Lung microvascular endothelial cell (primary cell): ENCODE results near the gene UCP3. TPM values are rescaled to one million over a fixed set of nuclear protein-coding genes. Genes with fewer than 3 reads are reported as not detected.

Experiments used
- DNase-seq, 2 donors: peaks; one replicate each; pipeline versions ENCODE4 v3.0.0 to v3.0.0-alpha.2; 2010; ENCODE audit warnings: low read depth in 2 of 2
- total RNA-seq: library from RNA; depleted of rRNA; stranded (reverse); fragments of >200 nt; gene quantifications from 2 replicates; pipeline ENCODE4 v1.2.1, GENCODE V29; 2014

Gene UCP3
- total RNA-seq, 1 donor from 2014 or later = 0.40 TPM

GRCh38 chr11:73956876-73957653 lies 51.8 kb downstream of the UCP3 start:
- DNase-seq = no peak

GRCh38 chr11:73951797-73952196 lies 57.1 kb downstream of the UCP3 start:
- DNase-seq = no peak

- DNase-seq = peak; percentile 29 to 48
Measured at GRCh38 chr11:73950869-73951710, 57.8 kb downstream of the UCP3 start, which contains the start of gene DNAJB13. Gene DNAJB13 (plus strand): TSS chr11:73951026. CDS start chr11:73951070, 44 bp downstream.

Other genes starting within 250 kb of the UCP3 start
- gene RAB6A, start 248.0 kb downstream of the UCP3 start, total RNA-seq = 70.2 and 101 TPM in 2 replicates
- gene MRPL48, start 221.2 kb downstream of the UCP3 start, total RNA-seq = 26.0 and 33.1 TPM in 2 replicates
- gene COA4, start 132.2 kb downstream of the UCP3 start, total RNA-seq = 42.9 and 59.1 TPM in 2 replicates
- 2.2 and 2.8 TPM in 2 replicates for gene PAAF1, start 132.1 kb downstream of the UCP3 start, total RNA-seq
- not detected in 2 replicates for gene DNAJB13, start 58.1 kb downstream of the UCP3 start, total RNA-seq
- 2.2 and 6.5 TPM in 2 replicates for gene UCP2, start 26.2 kb downstream of the UCP3 start, total RNA-seq
- 6.8 and 10.7 TPM in 2 replicates for gene C2CD3, start 161.9 kb upstream of the UCP3 start, total RNA-seq
- 18.3 and 25.6 TPM in 2 replicates for gene PPME1, start 162.2 kb upstream of the UCP3 start, total RNA-seq